ENCODE data around the gene SPRED3.
"Not testable (repeated sequence)": the region's sequence is repeated elsewhere in the genome, so short reads cannot be mapped to it uniquely, and the experiment has no call there.

The SPRED3 gene

DNA sequence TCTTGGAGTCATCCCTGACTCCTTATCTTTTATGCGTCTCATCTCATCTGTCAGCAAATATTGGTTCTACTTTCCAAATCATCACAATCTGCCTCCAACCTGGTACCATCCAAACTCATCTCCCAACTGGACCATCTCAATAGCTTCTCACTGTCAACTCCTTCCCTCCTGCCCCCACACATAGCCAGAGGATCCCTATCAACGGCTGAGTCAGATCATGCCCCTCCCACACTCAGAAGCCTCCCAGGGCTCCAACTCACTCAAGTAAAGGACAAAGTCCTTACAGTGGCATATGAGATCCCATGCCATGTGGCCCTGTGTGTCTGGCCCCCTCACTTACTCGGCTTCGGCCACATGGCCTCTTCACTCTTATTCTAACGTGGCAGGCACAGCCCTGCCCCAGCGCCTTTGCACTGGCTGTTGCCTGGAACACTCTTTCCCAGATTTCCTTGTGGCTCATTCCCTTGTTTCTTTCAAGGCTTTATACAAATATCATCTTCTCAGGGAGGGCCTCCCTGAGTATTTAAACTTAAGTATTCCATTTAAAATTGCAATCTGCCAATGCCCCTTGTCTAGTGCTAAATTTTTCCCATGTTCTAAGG is 4.3 kb downstream of the SPRED3 start:
- DNase-seq: no peak

DNA sequence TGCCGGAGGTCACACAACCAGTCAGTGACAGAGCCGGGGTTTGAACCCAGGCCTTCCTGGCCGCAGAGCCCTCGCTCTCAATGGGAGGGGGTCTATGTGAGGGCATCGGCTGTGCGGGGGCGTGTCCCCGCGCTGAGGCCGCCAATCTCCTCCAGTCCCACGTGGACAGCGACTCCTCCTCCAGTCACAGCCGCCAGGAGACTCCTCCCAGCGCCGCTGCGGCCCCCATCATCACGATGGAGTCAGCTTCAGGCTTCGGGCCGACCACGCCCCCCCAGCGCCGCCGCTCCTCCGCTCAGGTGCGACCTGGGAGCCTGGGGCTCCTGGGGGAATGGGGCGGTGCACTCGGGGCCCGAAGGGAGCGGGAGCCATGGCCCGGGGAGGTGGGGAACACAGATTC is 6.0 kb downstream of the SPRED3 start:
- DNase-seq: no peak

DNA sequence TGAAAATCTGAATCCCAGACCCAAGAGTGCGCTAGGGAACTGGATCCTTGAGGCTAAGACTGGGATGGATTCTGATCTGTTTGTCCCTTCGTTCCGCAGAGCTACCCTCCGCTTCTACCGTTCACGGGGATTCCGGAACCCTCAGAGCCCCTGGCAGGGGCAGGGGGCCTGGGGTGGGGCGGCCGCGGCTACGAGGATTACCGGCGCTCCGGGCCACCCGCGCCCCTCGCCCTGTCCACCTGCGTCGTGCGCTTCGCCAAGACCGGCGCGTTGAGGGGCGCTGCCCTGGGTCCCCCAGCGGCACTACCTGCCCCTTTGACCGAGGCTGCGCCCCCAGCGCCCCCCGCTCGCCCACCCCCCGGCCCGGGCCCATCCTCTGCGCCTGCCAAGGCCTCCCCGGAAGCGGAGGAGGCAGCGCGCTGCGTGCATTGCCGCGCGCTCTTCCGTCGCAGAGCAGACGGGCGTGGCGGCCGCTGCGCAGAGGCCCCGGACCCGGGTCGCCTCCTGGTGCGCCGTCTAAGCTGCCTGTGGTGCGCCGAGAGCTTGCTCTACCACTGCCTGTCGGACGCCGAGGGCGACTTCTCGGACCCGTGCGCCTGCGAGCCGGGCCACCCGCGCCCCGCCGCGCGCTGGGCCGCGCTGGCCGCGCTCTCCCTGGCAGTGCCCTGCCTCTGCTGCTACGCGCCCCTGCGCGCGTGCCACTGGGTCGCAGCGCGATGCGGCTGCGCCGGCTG is 7.1 kb downstream of the SPRED3 start:
- DNase-seq: no peak

DNA sequence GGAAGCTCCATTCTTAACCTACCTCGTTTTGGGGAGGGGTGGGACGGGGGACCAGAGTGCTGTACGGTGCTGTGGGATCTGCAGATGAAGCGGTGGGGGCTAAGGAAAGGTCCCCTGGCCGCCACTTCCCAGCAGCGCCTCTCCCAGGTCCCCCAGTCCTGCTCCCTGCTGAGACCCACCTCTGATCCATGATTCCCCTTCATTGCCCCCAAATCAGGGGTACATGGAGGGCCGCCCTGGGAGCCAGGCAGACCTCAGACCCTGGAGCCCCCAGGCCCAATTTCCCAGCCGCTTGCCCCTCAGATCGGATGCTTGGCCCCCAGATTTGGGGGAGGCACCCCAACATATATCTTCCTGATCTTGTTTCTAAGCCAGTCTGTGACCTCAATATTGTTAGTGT is 10.6 kb downstream of the SPRED3 start:
- DNase-seq: no peak

DNA sequence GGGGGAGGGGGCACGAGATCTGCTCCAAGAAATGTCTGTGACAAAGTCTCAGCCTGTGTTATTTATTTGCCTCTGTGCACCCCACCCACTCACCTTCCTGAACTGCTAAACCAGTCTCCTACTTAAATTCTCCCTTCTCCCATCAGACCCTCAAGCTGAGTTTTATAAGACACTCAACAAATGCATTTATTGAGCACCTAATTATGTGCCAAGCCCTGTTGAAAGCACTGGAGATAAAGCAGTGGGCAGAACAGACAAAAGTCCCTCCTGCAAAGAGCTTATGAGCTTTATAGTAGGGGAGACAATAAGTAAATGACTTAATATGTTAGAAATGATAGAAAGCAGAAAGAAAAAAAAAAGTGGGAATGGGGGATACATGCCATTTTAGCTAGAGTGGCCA is 11.0 kb downstream of the SPRED3 start:
- no peak for DNase-seq

DNA sequence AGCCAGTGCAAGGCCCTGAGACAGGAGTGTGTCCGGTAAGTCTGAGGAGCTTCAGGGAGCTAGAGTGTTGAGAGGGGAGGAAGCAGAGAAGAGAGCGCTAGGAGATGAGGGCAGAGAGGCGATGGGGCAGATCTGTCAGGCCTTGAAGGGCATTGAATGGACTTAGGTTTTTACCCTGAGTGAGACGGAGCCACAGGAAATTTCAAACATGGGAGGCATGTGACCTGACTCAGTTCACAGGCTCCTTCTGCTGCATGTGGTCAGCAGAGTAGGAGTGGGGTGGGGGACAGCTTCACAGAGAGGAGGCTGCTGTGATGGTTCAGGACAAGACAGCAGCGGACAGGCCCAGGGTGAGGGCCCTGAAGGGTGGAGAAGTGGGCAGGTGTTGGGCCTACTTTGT is 11.9 kb downstream of the SPRED3 start:
- no peak for DNase-seq

DNA sequence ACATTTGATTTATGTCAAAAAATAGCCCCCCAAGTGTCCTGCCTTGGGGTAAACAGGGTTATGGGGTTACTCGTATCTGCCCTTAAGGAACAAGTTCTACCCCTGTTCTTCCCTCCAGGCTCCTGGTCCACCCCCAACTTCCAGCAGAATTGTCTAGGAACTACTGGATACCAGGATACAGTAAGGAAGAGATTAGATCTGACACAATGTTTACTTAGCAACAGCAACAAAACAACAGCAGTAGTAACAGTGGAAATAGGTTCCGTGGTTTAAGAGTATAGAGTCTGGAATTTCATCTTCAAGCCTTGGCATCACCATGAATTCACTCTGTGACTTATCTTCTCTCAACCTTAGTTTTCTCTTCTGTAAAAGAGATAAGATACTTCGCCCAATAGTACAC is 12.7 kb downstream of the SPRED3 start:
- no peak for DNase-seq

DNA sequence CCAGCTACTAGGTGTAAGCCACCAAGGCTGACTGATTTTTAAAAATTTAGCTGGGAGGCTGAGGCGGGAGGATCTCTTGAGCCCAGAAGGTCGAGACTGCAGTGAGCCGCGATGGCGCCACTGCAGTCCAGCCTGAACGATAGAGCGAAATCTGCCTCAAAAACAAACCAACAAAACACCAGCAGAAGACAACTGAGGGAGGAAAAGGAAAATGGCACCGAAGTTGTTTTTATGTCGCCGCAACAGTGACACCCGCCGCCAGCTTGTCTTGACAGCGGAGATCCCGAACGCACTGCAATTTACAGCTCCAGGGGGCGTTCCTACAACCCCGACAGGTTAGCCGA is 14.1 kb downstream of the SPRED3 start:
- DNase-seq: no peak

DNA sequence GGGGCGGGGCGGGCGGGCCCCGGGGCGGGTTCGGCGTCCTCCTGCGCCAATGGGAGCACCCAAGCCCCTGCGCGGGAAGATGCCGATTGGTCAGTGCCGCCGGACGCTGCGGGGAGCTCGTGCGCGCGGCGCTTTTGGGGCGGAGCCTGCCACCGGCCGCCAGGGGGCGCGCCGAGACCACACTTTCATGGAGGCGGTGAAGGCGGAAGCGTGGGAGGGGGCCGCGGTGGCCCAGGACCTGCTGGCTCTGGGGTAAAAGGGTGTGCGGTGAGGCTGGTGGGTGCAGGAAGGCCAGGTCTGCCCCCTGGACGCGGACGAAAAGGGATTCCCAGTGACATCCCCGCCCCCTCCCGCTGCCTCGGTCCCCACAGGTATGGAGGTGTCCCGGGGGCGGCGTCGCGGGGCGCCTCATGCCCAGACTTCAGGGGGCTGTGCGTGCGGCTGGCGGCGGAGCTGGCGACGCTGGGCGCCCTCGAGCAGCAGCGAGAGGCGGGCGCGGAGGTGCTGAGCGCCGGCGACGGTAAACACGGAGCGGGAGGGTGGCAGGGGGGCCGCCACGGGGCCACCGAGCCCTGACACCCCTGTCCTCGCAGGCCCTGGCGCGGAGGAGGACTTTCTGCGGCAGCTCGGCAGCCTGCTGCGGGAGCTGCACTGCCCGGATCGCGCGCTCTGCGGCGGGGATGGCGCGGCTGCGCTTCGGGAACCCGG is 14.6 kb downstream of the SPRED3 start, which contains the start of gene FAM98C:
TSS of gene FAM98C (plus strand) at position 127 of the 708 bp plus-strand sequence. CDS start at position 188, 61 bp downstream.
- peak; percentile 94 for DNase-seq

DNA sequence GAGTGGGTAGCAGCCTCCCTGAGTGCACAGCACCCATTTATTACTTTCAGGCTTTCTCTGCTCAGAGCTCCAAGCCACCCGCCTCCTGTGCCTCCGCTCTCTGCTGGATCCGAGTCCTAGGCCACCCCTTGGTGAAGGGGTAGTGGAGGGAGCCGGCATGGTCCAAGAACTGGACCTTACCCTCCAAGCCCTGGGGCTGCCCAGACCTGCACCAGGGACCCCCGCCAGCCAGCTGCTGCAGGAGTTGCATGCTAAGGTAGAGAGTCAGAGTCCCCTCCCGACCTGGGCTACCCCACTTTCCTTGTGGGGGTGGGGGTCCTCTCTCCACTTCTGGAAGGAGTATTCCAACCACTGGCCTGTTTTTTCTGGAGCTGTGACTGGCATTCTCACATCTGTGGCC is 16.4 kb downstream of the SPRED3 start:
- DNase-seq: no peak

DNA sequence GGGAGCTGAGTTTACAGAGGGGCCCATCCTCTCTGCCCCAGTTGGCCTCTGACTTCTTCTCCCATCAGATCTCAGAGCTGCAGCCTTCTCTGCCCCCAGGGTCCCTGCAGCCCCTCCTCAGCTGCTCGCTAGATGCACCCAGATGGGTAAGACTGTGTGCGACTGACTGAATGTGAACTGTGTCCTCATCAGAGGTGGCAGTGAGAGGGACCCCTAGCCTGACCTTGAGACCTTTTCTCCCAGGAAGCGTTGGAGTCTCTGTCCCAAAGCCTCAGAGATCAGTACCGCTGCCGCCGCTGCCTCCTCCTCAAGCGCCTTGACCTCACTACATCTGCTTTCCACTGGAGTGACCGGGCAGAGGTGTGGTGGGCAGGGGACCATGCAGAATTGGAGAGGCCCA is 16.8 kb downstream of the SPRED3 start:
- no peak for DNase-seq

DNA sequence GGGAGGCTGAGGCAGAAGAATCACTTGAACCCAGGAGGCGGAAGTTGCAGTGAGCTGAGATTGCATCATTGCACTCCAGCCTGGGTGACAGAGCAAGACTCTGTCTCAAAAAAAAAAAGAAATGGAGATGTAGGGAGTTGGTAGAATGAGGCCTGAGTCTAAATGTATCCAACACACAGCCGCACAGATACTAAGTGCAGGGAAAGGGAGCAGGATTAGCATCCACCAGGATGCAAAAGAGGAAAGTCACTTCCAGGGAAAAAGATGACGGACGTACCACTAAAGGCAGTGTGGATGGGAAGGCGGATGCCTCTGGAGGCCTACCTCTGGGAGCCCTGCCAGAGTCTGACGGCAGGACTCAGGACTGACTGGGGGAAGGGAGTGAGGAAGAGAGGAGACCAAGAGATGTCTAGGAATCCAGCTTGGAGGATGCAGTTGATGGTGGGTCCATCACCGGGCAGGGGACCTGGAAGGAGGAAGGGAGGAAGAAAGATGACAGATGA is 21.2 kb downstream of the SPRED3 start:
- no peak for DNase-seq

DNA sequence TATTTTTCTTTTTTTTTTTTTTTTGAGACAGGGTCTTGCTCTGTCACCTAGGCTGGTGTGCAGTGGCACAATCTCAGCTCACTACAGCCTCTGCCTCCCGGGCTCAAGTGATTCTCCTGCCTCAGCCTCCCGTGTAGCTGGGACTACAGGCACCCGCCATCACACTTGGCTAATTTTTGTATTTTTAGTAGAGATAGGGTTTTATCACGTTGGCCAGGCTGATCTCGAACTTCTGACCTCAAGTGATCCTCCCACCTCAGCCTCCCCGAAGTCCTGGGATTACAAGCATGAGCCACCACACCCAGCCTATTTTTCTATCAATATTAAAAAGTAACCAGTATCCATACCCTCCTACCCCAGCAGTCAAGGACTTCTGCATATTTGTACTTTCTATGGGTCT is 21.9 kb downstream of the SPRED3 start:
- not testable (repeated sequence) for DNase-seq

DNA sequence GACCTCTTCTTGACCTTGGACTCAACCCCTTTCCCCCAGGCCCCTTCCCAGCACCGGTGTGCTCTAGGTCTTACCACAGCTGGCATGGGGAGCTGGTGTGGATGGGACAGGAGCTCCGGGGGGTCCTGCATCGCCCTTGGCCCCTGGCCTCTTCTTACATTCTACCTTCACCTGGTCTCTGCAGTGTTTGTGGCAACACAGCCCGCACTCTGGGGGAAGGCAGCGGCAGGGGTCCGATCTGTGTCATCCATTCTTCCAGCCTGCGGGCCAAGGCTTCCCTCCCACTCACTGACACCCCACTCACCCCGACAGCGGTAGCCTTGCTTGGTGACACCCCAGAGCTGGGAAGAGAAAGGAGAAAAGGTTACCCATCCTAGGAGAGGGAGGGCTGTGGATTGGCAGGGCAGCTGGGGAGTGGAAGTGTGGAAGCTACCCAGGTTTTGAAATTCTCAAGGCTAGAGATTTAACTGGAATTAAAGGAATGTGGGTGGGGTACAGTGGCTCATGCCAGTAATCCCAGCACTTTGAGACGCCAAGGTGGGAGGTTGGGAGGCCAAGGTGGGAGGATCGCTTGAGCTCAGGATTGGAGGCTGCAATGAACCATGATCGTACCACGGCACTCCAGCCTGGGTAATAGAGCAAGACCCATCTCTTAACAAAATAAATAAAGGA is 22.7 kb downstream of the SPRED3 start:
- DNase-seq: no peak

DNA sequence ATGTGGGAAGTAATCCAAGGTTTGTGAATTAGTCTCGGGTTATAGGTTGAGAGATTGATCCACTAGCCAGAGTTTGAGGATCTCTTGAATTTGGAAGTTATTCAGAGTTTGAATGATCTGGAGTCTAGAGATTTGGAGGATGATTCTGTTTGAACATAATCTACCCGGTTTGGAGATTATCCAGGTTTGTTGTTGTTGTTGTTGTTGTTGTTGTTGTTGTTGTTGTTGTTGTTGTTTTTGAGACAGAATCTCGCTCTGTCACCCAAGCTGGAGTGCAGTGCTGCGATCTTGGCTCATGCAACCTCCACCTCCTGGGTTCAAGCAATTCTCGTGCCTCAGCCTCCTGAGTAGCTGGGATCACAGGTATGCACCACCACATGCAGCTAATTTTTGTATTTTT is 23.4 kb downstream of the SPRED3 start:
- DNase-seq: not testable (repeated sequence)

DNA sequence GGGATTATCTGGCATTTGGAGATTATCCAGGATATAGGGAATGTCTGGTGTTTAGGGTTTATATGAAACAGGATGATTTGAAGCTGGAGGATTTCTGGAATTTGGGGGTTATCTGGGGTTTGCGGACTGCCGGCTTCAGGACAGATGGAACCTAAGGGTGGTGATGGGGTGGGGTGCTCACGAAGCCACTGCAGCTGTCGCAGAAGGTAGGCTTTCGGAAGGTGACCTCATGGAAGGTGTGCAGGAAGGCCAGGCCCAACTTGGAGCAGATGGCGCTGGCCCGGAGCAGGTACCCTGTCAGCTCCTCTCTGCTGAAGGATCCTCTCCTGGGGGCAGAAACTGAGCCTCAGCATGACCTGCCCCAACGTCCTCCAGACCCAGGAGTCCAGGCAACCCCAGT is 24.0 kb downstream of the SPRED3 start:
- no peak for DNase-seq

DNA sequence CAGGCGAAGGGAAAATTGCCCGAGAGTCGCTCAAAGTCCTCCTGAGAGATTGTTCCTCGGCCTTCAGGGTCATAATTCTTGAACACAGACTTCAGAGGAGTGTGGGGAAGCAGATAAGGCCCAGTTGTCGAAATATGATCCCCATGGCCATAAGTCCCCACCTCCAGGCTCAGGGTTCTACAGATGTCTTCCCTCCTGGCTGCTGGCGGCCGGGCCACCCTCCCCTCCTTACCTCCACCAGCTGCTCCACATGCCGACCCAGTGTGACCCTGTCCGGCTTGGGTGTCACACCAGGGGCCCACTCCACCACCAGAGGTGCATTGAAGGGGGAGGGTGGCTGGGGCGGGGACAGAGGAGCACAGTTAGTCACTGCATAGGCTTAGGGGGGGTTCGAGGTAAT is 24.5 kb downstream of the SPRED3 start:
- DNase-seq: no peak

DNA sequence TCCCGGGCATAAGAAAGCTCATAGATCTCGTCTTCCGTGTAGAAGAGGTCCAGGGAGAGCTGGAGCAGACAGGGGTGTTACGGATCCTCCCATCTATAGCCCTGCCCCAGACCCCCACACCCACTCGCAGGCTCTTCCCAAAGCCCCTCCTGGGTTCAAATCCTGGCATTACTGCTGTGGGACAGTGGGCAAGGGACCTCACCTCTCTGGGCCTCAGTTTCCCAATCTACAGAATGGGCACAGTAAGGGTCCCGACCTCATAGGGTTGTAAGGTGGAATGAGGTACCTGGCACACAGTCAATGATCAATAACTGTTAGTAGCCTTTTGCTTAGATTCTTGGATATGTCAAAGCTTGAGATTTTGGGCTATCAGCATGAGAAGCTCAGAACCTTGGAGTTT is 24.9 kb downstream of the SPRED3 start:
- DNase-seq: no peak

DNA sequence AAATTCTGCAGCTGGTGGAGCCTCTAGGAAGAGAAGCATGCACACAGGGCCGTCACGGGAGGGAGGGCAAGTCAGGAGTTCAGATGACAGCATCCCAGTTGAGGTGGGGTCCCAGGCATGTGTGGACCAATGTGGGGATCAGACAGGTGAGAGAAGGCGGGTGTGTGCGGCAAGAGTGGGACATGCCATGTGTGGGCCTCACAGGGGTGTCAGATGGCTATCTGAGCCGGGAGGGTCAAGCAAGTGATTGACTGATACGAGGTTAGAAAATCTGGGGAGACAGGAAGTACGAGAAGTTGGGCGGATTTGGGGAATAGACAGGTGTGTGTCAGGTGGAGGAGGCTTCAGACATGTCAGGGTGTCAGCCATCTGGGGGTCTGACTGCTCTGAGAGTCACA is 28.6 kb downstream of the SPRED3 start:
- no peak for DNase-seq

DNA sequence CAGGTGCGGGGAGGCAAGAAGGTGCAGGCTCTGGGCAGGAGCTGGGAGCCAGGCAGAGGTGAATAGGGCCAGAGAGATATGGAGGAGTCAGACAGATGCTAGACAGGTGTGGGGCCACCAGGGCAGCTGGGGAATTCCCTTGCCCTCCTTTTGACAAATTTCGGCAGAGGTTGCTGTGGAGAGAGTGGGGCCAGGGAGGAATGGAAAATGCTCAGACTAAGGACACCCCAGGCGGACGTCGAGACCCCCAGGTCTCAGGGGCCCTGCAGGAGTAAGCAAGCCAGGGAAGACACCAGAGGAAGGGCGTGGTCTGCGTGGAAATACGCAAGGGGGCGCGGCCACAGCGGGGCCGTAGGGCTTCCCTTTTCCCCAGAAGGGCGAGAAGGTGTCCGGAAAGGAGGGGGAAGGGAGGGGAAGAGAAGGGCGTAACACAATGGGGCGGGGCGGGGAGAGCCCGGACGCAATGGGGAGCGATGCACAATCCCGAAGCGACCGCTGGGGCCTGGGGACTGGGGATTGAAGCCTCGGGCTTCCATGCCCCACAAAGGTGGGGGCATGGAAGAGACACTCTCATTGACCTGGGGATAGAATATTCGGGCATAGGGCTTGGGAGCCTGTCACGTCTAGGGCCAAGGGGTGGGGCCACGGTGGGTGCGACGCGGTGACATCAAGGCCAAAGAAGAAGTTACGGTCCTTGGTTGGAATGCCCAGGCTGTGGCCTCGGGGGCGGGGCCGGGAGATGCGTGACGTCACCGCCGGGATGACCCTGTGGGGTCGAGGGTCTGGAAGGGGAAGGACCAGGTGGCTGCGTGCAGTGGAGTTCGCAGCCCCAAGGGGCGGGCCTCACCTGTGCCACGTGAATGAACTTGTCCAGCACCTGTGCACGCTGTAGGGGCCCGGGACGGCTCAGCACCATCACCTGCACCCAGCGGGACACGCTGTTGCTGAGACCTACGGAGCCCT is 29.3 kb downstream of the SPRED3 start:
- peak; percentile 28 for DNase-seq

DNA sequence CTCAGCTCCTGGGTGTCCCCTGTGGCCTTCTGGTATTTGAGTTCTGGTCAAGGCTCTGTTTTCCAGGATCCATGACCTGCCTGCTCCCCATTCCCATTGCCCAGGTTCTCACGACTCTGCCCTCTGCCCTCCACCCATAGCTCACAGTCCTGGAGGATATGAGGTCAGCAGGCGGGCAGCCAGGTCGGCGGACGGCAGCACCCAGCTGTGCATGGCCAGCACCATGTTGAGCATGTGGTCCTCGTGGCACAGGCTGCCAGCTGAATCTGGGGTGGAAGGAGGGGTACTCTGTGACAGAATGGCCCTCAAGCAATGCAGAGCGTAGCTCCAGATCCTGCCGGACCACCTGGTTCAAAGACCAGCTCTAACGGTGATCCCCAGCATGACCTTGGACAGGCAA is 32.4 kb downstream of the SPRED3 start:
- no peak for DNase-seq

DNA sequence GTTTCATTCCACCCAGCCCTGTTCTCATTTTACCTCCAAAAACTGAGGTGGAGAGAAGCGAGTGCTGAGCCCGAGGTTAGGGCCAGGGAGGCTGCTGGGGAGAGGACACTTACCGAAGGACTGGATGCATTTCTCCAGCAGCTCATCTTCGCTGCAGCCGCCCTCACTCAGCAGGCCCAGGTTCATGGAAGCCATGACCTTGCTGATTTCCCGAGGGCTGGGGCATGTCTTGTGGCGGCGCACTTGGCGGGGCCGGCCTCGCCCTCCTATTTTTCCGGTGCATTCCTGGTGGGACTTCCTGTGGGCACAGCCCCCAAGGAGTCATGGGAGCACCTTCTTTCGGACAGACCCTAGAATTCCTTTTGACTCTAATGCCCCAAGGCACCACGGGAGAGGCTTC is 33.4 kb downstream of the SPRED3 start:
- no peak for DNase-seq

All from NCI-H526 treated with DMSO at 0.1 percent for 48 hours (cell line).